Endothelial cell of hepatic sinusoid (primary cell): ENCODE measurements around the gene SETMAR.
"Not testable (repeated sequence)": the region's sequence is repeated elsewhere in the genome, so short reads cannot be mapped to it uniquely, and the experiment has no call there.

Experiments used
- in situ Hi-C: cut with HindIII; loops from 2 replicates; pipeline ENCODE4 v1.10.0; 2017; ENCODE audit warnings: low sequenced_read_pairs

SETMAR gene

DNA sequence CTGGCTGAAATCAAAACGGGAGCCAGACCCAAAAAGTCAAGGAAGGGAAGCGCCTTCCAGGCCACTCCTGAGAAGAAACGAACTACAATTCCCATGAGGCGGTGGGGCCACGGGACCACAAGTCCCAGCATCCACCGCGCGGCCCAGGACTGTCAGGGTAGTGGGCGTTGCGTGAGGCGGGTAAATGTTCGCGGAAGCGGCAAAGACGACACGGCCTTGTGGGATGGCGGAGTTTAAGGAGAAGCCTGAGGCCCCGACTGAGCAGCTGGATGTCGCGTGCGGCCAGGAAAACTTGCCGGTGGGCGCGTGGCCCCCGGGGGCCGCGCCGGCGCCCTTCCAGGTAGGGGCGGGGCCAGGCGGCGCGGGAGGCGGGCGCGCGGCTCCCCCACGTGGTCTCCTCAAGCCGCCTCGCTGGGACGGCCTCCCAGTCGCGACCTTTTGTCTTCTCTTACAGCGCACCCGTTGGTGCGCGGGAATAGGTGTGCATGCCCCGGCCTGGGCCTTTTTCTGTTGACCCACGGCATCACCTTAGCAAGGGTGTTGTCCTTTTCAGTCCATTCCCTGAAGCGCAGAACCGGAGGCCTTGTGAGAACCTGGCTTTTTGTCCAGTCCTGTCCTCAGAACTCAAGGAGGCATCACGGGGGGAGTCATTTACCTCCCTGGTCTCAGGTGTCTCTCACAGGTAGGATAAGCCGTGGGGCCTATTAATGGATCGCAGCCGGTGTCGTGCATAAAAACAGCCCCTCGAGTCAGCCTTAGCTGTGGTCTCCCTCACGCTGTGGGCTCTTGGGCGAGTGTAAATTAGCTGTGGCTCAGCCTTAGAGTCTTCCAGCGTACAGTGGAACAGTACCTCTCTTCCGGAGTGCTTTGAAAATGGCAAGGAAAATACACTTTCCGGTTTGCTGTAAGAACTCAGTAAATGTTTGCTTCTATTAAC, at the start of gene SETMAR:
SETMAR (plus strand) TSS at position 183 of the 937 bp plus-strand sequence; CDS start at position 185, 2 bp downstream.
- in situ Hi-C loops = no loop called here

DNA sequence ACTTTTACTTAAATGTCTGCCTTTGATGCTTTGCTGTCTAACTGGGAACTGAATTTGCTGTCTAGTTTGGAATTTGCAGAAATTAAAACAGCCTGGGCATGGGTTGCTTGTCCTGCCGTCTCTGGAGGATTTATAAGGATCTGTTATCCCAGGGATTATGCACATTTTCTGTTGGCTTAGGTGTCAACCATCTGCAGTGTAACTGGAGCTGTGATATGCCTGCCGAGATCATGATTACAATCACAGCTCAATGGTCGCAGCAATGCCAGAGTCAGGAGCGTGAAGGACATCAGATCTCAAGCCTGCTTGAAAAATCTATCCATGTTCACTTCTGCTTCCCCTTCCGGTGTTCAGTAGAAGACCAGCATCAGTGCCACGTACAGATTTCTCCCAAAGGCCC, 41.8 kb upstream of the SETMAR start:
- in situ Hi-C loops = no loop called here

DNA sequence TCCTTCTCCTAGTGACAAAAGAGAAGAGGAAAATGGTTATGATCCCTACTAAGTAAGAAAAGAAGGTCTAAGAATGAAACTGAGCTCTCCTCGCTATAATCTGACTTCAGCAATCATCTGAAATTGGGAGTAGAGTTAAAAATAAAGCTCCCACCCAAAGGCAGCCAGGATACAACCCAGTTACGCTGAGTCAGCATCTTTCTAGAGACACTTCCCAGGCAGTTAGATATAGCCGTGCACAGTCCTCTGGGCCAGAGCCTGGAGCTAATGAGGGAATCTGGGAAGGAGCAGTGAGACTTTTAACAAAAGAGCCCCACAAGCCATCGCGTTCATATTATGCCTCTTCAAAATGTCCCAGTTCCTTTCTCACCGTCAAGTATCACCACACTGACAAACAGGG, 39.1 kb upstream of the SETMAR start:
- in situ Hi-C loops = no loop called here

DNA sequence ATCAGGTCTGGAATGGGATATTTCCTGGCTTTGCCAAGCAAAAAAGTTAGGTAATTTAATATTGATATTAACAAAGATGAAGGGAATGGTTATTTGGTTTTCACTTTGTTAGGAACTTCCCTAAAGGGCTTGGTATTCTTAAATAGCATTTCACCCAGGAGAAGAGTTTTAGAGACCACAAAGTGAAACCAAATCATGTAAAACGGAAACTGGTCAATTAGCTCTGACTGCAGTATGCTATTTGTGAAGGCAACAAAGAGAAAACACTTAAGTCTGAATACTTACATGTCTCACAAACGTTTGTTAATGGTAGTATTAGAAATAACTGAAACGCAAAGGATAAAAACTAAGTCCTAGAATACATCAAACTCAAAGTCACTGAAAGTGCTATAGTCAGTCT, 32.4 kb upstream of the SETMAR start:
- in situ Hi-C loops = no loop called here

DNA sequence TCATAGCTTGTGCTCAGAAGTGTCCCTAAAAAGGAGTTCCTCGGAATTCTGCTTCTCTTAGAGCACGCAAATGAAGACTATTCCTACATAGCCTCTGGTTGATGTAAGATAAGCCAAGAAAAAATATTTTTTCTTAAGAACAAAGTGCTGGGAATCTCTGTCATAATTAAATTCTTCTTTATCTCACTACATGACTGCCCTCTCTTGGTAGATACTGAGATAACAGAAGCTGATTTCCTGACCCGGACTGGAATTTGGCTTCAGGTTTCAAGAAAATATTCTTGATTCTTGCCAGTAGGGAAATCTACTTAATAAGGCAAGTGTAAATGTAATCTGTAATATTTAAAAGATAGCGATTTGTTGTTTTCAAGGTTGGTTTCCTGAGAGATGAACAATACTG, 31.3 kb upstream of the SETMAR start:
- in situ Hi-C loops = no loop called here

DNA sequence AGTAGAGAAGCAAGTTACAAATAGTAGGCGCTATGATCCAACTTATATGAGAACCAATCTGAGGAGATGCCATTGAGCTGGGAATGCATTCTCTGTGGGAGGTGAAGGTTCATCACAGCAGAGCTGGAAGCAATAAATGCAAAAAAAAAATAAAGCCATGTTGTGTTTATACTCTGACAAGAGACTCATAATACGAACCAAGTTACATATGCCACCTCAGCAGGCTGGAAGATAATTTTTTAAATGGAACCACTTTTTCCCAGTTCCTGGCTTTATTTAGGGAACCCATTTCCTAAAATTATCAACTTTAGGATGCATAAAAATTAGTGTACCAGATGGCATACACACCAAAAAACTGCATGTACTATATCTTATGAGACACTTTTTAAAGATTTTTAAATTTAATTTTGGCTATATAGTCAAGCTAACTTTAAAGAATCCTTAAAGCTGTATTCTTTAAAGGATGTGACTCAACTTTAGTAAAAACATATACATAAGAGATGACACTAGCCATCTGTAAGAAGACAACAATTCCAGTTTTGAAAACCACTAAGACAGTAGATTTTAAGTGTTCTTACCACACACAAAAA, 23.6 kb upstream of the SETMAR start:
- in situ Hi-C loops = loop anchor here (25.0 kb wide), 1 partner anchor 1067 kb away; no protein-coding TSS in a partner anchor

DNA sequence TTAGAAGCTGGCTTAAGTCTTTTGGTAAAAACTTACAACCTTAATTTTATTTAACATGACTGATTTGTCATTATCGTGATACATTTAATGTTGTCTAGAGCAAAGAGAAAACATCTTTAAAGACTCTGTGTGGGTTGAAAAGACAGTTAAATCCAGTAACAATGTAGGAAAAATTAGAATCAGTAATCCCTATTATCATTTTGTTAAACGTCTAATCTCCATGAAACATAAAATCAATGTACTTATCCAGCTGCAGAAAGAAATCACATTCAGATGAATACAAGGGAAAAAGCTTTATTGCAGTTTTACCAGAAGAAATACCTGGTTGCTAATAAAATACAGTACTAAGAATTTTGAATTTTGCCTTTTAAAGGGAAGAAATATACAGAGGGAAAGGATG, 21.2 kb upstream of the SETMAR start:
- in situ Hi-C loops = loop anchor here (25.0 kb wide), 1 partner anchor 1070 kb away; no protein-coding TSS in a partner anchor

DNA sequence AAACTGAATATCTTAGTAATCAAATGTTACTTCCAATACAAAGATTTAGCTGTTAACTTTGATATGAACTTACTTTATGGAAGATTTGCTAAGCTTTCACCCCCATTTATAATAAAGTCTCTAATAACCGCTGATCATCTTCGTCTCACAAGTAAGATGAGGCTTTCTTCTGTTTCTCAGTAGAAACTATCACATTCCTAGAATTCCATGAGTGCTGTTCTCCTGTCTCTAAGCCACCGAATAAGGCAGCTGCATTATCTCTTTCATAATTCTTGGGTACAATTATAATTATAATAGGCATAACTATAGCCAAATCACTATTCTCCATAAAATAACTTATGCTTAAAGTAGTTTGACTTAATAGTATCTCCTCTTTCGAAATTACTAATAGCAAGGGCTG, 18.3 kb upstream of the SETMAR start:
- in situ Hi-C loops = loop anchor here (25.0 kb wide), 1 partner anchor 1073 kb away; no protein-coding TSS in a partner anchor

DNA sequence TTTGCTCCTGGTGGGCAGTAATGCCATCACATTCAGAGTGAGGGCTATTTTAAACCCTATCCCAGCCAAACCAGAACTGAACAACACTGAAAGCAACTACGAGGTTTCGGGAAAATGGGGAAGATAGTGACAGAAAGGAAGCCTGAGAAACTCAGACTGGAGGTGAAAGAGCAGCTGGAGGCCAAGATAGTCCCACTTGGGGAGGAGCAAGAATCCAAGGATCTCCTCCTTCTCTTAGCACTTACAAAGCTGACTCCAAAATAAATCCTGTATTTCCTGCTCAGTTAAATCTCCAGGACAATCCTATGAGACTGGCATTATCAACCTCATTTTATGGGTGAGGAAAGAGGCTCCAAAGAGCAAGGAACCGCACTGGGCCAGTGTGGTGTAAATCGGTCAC, 14.1 kb upstream of the SETMAR start:
- in situ Hi-C loops = loop anchor here (25.0 kb wide), 1 partner anchor 1077 kb away; no protein-coding TSS in a partner anchor

DNA sequence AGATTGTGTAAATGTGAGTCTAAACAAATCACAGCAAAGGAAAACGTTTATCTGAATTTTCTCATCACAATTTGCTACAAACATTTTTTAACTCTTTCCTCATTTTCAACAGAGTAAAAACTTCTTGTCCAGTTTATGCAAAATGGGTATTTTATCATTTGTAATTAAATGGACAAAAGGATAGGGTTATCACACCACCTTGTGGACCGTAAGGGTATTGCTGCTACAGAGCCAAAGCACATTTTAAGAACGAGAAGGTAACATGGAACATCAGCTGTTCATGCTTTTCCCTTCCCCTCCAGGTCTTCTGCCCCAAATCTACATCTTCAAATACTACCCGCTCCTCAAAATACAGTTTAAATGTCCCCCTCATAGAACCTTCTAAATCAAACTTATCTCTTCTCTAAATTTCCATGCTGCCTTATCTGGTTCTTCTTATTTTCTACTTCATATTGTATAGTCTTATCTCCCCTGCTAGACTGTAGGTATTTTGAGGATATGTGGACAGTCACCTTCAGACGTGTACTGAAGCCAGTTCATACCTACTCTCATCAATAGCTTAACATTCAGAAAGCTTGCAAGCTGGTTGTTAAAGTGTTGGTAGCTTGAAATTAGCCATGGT, 12.8 kb upstream of the SETMAR start:
- in situ Hi-C loops = loop anchor here (25.0 kb wide), 1 partner anchor 1078 kb away; no protein-coding TSS in a partner anchor

DNA sequence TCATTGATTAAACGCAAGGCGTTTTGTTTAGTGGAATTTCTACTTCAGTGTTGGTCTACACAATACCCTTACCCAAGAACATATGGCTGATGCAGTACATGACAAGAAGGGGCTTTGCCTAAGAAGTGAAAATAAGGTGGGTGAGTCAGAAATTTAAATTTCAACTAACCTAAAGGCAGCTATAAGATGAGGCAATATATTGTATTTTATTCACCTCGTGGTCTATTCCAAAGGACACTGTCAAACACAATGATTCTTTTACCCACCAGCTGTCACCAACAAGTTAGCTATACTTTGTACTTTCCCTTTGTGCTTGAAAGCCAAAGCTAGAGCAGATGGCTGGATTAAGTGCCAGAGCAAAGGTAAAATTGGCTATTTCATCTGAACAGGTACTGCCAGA, 10.9 kb upstream of the SETMAR start:
- in situ Hi-C loops = loop anchor here (25.0 kb wide), 1 partner anchor 1080 kb away; no protein-coding TSS in a partner anchor

DNA sequence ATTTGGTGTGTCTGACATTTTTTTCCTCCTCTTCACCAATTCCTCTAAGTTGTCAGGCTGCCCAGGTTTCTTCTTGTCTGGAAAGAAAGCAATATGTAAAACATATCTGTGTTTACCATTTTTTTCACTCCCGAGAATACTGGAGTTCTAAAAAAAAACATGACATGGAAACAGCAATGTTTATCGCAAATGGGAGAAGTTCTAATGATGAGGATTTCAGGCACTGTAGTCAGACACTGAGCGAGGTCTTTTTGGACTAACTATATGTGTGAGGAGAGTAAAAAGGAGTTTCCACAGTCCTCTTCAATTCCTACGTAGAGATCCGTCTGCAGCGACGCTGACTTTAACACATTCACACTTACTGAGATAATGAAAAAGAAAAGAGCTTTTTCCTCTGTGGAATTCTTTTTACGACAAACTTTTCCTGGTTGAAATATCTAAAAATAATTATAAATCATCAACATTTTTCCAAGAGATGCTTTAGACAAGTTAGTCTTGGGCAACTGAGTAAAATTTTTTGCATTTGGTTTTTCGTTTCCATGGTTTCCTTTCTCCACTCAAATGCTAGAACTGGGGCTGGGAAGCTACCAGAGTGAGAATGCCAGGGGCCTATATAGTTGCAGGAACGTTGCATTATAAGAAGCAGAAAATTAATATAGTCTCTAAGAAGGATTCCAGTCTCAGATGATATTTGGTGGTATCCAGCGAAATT, 8.4 kb upstream of the SETMAR start:
- in situ Hi-C loops = loop anchor here (25.0 kb wide), 1 partner anchor 1082 kb away; no protein-coding TSS in a partner anchor

DNA sequence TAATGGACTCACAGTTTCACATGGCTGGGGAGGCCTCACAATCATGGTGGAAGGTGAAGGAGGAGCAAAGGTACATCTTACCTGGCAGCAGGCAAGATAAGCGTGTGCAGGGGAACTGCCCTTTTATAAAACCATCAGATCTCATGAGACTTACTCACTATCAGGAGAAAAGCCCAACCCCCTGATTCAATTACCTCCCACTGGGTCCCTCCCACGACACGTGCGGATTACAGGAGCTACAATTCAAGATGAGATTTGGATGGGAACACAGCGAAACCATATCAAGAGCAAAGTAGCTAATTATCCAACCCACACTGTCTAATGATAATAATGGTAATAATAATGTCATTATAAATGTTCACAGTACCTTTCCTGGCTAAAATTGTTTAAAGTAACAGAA, 6.7 kb upstream of the SETMAR start:
- in situ Hi-C loops = loop anchor here (25.0 kb wide), 1 partner anchor 1084 kb away; no protein-coding TSS in a partner anchor

DNA sequence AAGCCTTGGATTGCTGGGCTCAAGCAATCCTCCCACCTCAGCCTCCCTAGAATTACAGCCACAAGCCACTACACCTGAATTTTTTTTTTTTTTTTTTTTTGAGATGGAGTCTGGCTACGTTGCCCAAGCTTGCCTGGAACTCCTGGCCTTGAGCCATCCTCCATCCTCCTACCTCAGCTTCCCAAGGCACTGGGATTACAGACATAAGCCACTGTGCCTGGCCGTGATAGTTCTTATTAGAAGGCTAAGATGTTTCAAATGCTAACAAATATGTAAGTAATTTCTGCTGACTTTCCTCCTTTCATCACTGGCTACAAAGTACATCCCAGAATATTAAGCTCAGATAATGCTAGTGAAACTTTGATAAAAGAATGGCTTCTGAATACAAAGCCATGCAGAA, 5.7 kb upstream of the SETMAR start:
- in situ Hi-C loops = loop anchor here (25.0 kb wide), 1 partner anchor 1085 kb away; no protein-coding TSS in a partner anchor

DNA sequence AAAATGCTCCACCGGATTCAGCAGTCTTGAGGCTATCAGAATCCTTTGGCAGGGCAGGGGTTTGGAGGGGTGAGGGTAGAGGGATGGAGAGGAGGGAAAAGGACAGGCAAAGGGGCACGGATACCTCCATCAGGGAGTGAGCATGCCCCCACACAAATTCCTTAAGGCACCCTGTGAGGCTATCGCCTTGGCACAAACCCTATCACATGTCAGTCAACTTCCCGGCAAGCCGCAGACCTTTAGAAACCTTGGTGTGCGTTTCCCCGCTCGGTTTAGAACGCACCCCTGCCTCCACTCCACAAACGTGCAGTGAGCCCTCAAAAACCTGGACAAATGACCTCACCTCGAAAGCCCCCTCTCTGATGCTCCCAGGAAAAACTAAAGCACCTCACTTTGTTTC, 422 bp upstream of the SETMAR start:
- in situ Hi-C loops = no loop called here

DNA sequence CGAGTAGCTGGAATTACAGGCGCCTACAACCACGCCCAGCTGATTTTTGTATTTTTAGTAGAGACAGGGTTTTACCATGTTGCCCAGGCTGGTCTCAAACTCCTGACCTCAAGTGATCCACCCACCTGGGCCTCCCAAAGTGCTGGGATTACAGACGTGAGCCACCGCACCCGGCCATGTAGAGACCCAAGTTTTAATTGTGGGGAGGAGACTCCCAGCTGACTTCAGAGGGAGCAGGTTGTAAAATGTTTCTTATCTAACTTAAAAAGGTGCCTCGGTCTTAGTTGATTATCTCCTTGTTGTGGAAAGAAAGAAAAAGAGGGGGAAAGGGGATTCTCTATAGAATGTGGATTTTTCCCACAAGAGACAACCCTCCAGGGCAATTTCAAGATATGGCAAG, 2.0 kb downstream of the SETMAR start:
- in situ Hi-C loops = not testable (repeated sequence)

DNA sequence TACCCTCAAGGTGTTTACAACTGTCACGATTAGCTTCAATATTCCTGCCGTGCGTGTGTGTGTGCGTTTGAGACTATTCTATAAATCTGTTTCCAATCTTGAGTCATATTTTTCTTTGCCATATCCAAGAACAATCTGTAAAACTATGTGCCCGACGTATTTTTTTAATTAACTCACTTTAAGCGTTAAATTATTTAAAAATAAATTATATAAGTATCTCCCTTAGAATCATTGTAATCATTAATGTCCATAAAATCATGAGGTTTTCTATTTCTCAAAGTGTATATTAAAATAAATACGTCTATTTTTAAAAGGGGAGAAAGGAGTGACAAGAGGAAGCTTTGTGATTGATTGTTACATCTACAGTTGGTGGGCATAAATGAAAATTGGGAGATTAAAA, 2.9 kb downstream of the SETMAR start:
- in situ Hi-C loops = no loop called here

DNA sequence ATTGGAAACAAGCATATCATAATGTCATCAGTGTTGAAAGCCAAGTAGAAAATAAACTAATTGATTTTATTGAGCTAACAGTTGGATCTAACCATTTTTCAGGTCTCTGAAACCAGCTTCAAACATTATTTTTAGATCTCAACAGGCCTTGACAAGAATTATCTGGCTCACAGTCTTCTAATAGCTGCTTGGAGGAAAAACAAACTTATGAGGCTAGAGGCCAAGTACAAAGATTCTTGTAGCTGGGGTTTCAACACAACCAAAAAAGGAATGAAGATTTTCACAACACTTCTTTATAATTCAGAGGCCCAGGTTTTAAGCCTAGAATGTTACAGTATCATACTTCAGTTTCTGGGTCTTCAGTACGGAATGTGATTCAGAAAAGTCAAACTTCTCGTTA, 3.7 kb downstream of the SETMAR start:
- in situ Hi-C loops = no loop called here

DNA sequence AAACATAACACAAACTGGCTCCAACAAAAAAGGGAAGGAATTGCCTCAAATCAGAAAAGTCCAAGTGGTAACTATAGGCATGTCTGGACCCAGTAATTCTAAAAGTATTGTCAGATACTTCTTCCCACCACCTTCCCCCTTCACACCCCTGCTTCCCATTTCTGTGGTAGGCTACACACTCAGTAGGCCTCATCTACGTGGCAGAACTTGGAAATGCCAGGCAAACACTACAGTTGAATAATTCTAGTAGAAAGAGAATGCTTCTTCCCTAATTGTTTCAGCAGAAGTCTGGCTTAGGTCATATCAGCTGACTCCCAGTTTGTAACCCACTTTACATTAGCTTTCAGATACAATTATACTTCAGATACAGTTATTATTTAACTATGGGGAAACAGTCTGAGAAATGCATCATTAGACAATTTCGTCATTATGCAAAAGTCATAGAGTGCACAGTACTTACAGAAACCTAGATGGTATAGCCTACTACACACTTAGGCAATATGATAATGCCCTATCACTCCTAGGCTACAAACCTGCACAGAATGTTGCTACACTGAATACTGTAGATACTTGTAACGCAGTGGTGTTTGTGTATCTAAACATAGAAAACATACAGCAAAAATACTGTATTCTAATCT, 6.4 kb downstream of the SETMAR start:
- in situ Hi-C loops = no loop called here

DNA sequence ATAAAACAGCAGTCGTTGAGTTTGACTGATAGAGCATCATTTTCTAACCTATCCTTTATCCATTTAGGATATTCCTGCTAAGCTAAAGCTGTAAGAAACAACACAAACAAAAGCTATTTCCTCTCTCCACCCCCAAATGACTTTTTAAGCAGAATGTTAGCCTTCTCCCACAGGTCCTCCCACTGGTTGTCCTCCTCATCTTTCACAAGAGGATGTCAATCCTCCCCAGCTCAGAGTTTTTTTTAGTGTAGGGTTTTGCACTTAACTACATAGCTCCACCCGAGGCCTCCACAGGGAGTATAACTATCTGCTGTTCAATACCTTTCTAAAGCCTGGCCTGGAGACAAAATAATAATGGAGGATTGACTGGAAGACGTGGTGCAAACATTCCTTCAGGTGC, 7.8 kb downstream of the SETMAR start:
- in situ Hi-C loops = no loop called here
